Panc1 (cell line): ENCODE data around the gene TNNI3K. TPM values are rescaled to one million over a fixed set of nuclear protein-coding genes. Genes with fewer than 3 reads are reported as not detected.

Source experiments
- ATAC-seq: fragments of 200-7000 bp; cut with Tn5 transposase; 2 replicates; pipeline ENCODE4 v1.9.1; 2020; ENCODE audit warnings: mild to moderate bottlenecking, moderate library complexity
- BruUV-seq: library from RNA; stranded (reverse); fragments of 400-500 nt; replicated peaks from 2 replicates; lab custom pipeline; 2021; lab: Mats Ljungman, UMichigan
- CTCF ChIA-PET: fragments of 300-600 bp; sonication (Branson Sonifier 250); formaldehyde crosslinking; loops from one replicate; lab custom pipeline; 2022; ENCODE audit warnings: antibody characterized with exemption; lab: Charles Lee
- POLR2A ChIA-PET: fragments of 300-600 bp; sonication (Branson Sonifier 250); formaldehyde crosslinking; loops from one replicate; lab custom pipeline; 2022; ENCODE audit warnings: antibody characterized with exemption; lab: Charles Lee
- DNase-seq: peaks from one replicate; pipeline ENCODE4 v3.0.0-alpha.2; 2010; ENCODE audit warnings: low read depth, low spot score
- H3K27ac ChIP-seq: 2 replicates; pipeline ENCODE4 v1.5.1; 2011; ENCODE audit warnings: mild to moderate bottlenecking, low read length, inconsistent platforms
- H3K27me3 ChIP-seq: fragments of 200-500 bp; sonication (Bioruptor generic); 2 replicates; pipeline ENCODE4 v1.6.0; 2014; ENCODE audit warnings: low read length, inconsistent platforms; ENCODE audit not compliant: control insufficient read depth, insufficient read depth
- H3K36me3 ChIP-seq: fragments of 200-500 bp; sonication (Bioruptor generic); 2 replicates; pipeline ENCODE4 v1.5.1; 2014; ENCODE audit warnings: inconsistent platforms, mild to moderate bottlenecking, low read length, moderate library complexity; ENCODE audit not compliant: control insufficient read depth, insufficient read depth
- H3K4me1 ChIP-seq: 2 replicates; pipeline ENCODE4 v1.5.1; 2011; ENCODE audit warnings: inconsistent platforms, mild to moderate bottlenecking, low read length, moderate library complexity; ENCODE audit not compliant: control insufficient read depth, insufficient read depth
- H3K4me3 ChIP-seq, 2 experiments: 2 replicates each; pipeline ENCODE4 v1.5.1; 2011 to 2012; ENCODE audit warnings: low read depth in 2 of 2, low read length in 2 of 2, mild to moderate bottlenecking in 2 of 2, inconsistent platforms in 1 of 2, moderate library complexity in 1 of 2
- H3K9me3 ChIP-seq: fragments of 200-500 bp; sonication (Bioruptor generic); 2 replicates; pipeline ENCODE4 v1.5.1; 2014; ENCODE audit warnings: low read depth, mild to moderate bottlenecking, inconsistent platforms, low read length, moderate library complexity; ENCODE audit not compliant: control insufficient read depth, insufficient read depth
- POLR2AphosphoS5 ChIP-seq: IDR thresholded peaks from 2 replicates; pipeline ENCODE4 v1.6.1; 2012; ENCODE audit warnings: mild to moderate bottlenecking, low read depth, low read length, moderate library complexity
- REST ChIP-seq, 2 experiments: IDR thresholded peaks; 2 replicates each; pipeline ENCODE4 v1.6.1; 2011 to 2012; ENCODE audit warnings: low read depth in 2 of 2, control low read depth in 1 of 2, low read length in 1 of 2, mild to moderate bottlenecking in 1 of 2, moderate library complexity in 1 of 2; ENCODE audit not compliant: insufficient read depth in 1 of 2
- SIN3A ChIP-seq: IDR thresholded peaks from 2 replicates; pipeline ENCODE4 v1.6.1; 2012; ENCODE audit warnings: low read depth, mild to moderate bottlenecking, low read length, moderate library complexity, borderline replicate concordance; ENCODE audit not compliant: insufficient read depth
- TCF7L2 ChIP-seq: IDR thresholded peaks from 2 replicates; pipeline ENCODE4 v1.6.1; 2011; ENCODE audit warnings: mild to moderate bottlenecking, low read depth, low read length, inconsistent platforms
- in situ Hi-C: cut with HindIII; loops from 2 replicates; pipeline ENCODE4 v1.10.0; 2016; ENCODE audit warnings: low sequenced_read_pairs, low pct_unique_long_range_greater_than_20kb
- intact Hi-C: fragments of 100-400 bp; cut with micrococcal nuclease; formaldehyde crosslinking; loops from one replicate; pipeline ENCODE4 v1.10.0; 2022; ENCODE audit not compliant: unreplicated experiment
- total RNA-seq: library from RNA; stranded (reverse); gene quantifications from one replicate; pipeline ENCODE4 v1.2.1, GENCODE V29; 2021; ENCODE audit not compliant: unreplicated experiment
- TF ChIP-seq, protein P1 (sequence below): fragments of 450-650 bp; IDR thresholded peaks from 2 replicates; pipeline ENCODE4 v1.5.1; 2017; ENCODE audit warnings: mild to moderate bottlenecking

Gene TNNI3K
- total RNA-seq, 1 experiment from 2014 or later = not detected

DNA sequence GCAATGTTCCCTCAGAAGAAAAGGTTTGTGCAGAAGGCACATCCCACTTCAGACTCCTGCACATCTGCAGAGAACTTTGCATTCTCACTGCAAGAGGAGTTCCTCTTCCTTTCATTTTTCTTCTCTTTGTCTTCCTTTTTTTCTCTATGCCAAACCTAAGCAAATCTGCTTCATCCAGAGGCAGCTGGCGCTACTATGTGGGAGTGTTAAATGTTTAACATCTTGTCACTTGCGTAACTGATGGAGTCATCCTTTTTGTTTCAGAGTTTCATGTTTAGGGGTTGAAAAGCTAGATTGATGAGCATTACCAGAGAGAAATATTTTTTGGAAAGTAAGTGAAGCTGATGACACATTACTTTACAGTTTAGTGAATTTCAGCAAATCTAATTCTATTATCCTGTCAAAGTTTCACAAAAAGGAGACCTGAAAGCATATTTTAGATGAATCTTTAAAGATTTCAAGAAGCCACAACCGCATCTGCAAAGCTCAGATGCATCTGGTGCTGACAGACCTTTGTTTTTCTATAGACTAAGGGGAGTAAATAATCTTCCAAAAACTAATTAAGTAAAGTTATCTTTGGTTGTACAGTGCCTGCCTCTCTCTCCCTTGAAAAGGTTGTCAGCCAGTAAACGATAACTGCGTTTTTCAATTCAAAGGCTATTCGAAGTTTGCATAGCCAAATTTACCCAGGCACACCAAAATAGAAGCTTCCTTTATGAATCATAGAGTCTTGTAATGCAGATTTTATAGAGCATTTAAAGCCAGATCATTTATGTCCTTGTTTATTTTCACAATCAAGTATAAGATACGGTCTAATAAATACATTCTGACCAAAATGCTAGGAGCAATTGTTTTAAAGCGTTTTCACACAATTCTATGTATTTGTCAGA is 278.5 kb downstream of the TNNI3K start:
- ChIA-PET CTCF (no interaction called here), POLR2A (no interaction called here)
- Histone ChIP-seq H3K27ac (no peak overlapping the region), H3K4me3 (no peak overlapping the region), H3K9me3 (no peaks in the 10 kb centered on the region), H3K27me3 (no peaks in the 10 kb centered on the region), H3K4me1 (no peaks in the 10 kb centered on the region), H3K36me3 (no peaks in the 10 kb centered on the region)
- no peak for TF ChIP-seq POLR2AphosphoS5
- TF ChIP-seq TCF7L2 = no peak
- no peak for TF ChIP-seq REST (IDR thresholded peaks at IDR 0.05; ENCODE audit: insufficient read depth in 1 of 2, low read depth in 2 of 2, low read length in 1 of 2)
- TF ChIP-seq SIN3A = no peak
- TF ChIP-seq, protein P1, sequence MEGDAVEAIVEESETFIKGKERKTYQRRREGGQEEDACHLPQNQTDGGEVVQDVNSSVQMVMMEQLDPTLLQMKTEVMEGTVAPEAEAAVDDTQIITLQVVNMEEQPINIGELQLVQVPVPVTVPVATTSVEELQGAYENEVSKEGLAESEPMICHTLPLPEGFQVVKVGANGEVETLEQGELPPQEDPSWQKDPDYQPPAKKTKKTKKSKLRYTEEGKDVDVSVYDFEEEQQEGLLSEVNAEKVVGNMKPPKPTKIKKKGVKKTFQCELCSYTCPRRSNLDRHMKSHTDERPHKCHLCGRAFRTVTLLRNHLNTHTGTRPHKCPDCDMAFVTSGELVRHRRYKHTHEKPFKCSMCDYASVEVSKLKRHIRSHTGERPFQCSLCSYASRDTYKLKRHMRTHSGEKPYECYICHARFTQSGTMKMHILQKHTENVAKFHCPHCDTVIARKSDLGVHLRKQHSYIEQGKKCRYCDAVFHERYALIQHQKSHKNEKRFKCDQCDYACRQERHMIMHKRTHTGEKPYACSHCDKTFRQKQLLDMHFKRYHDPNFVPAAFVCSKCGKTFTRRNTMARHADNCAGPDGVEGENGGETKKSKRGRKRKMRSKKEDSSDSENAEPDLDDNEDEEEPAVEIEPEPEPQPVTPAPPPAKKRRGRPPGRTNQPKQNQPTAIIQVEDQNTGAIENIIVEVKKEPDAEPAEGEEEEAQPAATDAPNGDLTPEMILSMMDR = no peak
- DNase-seq (no peak), ATAC-seq (no peak)
- BruUV-seq = no TSS peak
- in situ Hi-C loops = no loop called here
- intact Hi-C loops = no loop called here

DNA sequence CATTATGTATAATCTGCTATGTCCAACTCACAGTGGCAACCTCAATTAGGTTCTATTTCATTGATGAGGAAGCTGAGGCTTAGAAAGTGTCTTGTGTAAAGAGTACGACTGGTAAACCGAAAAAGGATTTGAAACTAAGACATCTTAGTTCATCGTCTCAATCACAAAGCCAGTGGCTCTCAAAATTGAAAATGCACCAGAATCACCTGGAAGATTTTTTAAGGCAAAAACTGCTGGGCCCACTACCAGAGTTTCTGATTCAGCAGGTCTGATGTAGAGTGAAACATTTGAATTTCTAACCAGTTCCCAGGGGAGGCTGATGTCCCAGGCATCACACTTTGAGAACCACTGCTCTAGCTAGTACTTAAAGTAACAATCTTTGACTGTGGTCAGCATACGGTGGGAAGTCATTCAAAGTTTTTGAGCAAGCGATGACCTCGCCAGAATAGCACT is 282.4 kb downstream of the TNNI3K start:
- Histone ChIP-seq H3K4me1 (no peaks in the 10 kb centered on the region), H3K27ac (no peak overlapping the region), H3K9me3 (no peaks in the 10 kb centered on the region), H3K27me3 (no peaks in the 10 kb centered on the region), H3K4me3 (no peak overlapping the region), H3K36me3 (no peaks in the 10 kb centered on the region)
- BruUV-seq = no TSS peak
- no peak for TF ChIP-seq POLR2AphosphoS5
- TF ChIP-seq TCF7L2 = no peak
- no peak for TF ChIP-seq REST (IDR thresholded peaks at IDR 0.05; ENCODE audit: insufficient read depth in 1 of 2, low read depth in 2 of 2, low read length in 1 of 2)
- TF ChIP-seq SIN3A = no peak
- TF ChIP-seq, protein P1 = no peak
- intact Hi-C loops = no loop called here
- in situ Hi-C loops = no loop called here
- no peak for ATAC-seq
- no peak for DNase-seq
- CTCF ChIA-PET = no interaction called here
- POLR2A ChIA-PET = no interaction called here
